Adrenal gland (tissue), 12 donors: ENCODE results near the gene PRM1. TPM values are rescaled to one million over a fixed set of nuclear protein-coding genes. Genes with fewer than 3 reads are reported as not detected.

ENCODE experiments used
- DNase-seq, 7 donors: peaks; one replicate each; pipeline ENCODE4 v3.0.0-alpha.2; 2019 to 2020
- H3K27ac ChIP-seq, 5 donors: fragments of 200-600 bp; sonication (generic) in 4 of 5; 1 replicate in 3 of 5; 2 replicates in 2 of 5; pipeline versions ENCODE4 v1.5.1 to v1.8.0; 2016 to 2020; ENCODE audit warnings: mild to moderate bottlenecking in 1 of 5
- H3K27me3 ChIP-seq: fragments of 200-600 bp; 2 replicates; pipeline ENCODE4 v1.8.0; 2021
- H3K36me3 ChIP-seq, 2 donors: fragments of 200-600 bp; replicated peaks in 1 of 2; 1 replicate in 1 of 2; 2 replicates in 1 of 2; pipeline versions ENCODE4 v1.5.1 to v1.8.0; 2018 to 2022
- H3K4me1 ChIP-seq, 2 donors: fragments of 200-600 bp; replicated peaks in 1 of 2; 1 replicate in 1 of 2; 2 replicates in 1 of 2; pipeline versions ENCODE4 v1.5.1 to v1.8.0; 2018 to 2021
- H3K4me3 ChIP-seq, 4 donors: fragments of 200-600 bp; sonication (generic) in 3 of 4; one replicate each; pipeline ENCODE4 v1.5.1; 2016 to 2018
- H3K9me3 ChIP-seq, 3 donors: fragments of 200-600 bp; sonication (generic) in 1 of 3; replicated peaks in 1 of 3; 1 replicate in 2 of 3; 2 replicates in 1 of 3; pipeline versions ENCODE4 v1.5.1 to v1.8.0; 2016 to 2021
- CTCF ChIP-seq, 6 experiments: fragments of 450-650 bp in 4 of 6; fragments of 200-600 bp in 2 of 6; sonication (generic) in 1 of 6; IDR thresholded peaks; 1 replicate in 5 of 6; 2 replicates in 1 of 6; pipeline versions ENCODE4 v1.5.1 to v1.8.0; 2016 to 2021; ENCODE audit warnings: antibody characterized with exemption in 6 of 6, mild to moderate bottlenecking in 2 of 6, moderate library complexity in 1 of 6
- POLR2A ChIP-seq, 2 donors: fragments of 450-650 bp; IDR thresholded peaks; one replicate each; pipeline ENCODE4 v1.6.1; 2017; ENCODE audit warnings: antibody characterized with exemption in 2 of 2, mild to moderate bottlenecking in 2 of 2, moderate library complexity in 1 of 2
- WGBS, 4 donors: extraction: QIAGEN DNeasy Blood & Tissue Kit in 2 of 4; methylation state at CpG; one replicate each; pipeline versions ENCODE4 v1.1.5 to v1.1.7; 2013 to 2017; 5-methylcytosine and 5-hydroxymethylcytosine counted together
- intact Hi-C, 2 donors: fragments of 100-400 bp; cut with DNase I; formaldehyde crosslinking; loops; one replicate each; pipeline versions ENCODE4 v1.14.1 to v1.15.0; 2022 to 2023
- polyA plus RNA-seq, 3 donors: library from polyadenylated mRNA; stranded (reverse); fragments of 200-250 nt in 2 of 3; fragments of 350-450 nt in 1 of 3; fragmentation: Illumina TruSeq in 1 of 3; extraction: RNeasy Lipid Tissue Mini Kit (QIAGEN cat#74804) in 1 of 3; gene quantifications; one replicate each; pipeline ENCODE4 v1.2.3, GENCODE V29; 2013 to 2014
- total RNA-seq, 9 donors: library from RNA; depleted of rRNA in 4 of 9; stranded (reverse); fragments of >200 nt in 4 of 9; fragments of 120-200 nt in 1 of 9; fragmentation: NEBNext Ultra II Directional in 1 of 9; extraction: Animal tissue kit (Norgen Biotek cat#: 25700) in 1 of 9; gene quantifications; one replicate each; pipeline versions ENCODE4 v1.1.0 to v1.2.4, GENCODE V29; 2013 to 2023
- donor health status: healthy with polysubstance abuse.
- donor health status: Bipolar disorder and iron deficiency.
- donor health status: DM: yes; HTN: yes; CAD: no.
- donor health status: DM: no; HTN: no; CAD: no.
- donor health status: DM: no; HTN: no; CAD: no.
- donor health status: DM: yes; HTN: yes; CAD: no.

PRM1 gene
- total and polyA plus RNA-seq, 12 donors = not detected

- no peak for DNase-seq
- H3K9me3 ChIP-seq = no peaks in the 10 kb centered on the region
- no peak overlapping the region for H3K27ac ChIP-seq
- peaks cover 4 to 22% of the 10 kb centered on the region in 2 donors for H3K4me1 ChIP-seq
- 72 to 93% (median 80%) methylated on average over 4 to 5 of the region's 5 CpGs for WGBS, 4 donors
- H3K4me3 ChIP-seq = no peak overlapping the region
- no peaks in the 10 kb centered on the region for H3K36me3 ChIP-seq
- intact Hi-C loops = no loop called here
- TF ChIP-seq CTCF (IDR thresholded peaks at IDR 0.05) = no peak
- TF ChIP-seq POLR2A (IDR thresholded peaks at IDR 0.05) = no peak
- no peaks in the 10 kb centered on the region for H3K27me3 ChIP-seq
These were observed 45.5 kb downstream of the PRM1 start for GRCh38 chr16:11235703-11235991.

- whole genome bisulfite sequencing, 4 donors = 85 to 92% (median 88%) methylated on average over 13 of the region's 13 CpGs
These were observed 46.0 kb downstream of the PRM1 start for GRCh38 chr16:11234884-11235702.

DNA sequence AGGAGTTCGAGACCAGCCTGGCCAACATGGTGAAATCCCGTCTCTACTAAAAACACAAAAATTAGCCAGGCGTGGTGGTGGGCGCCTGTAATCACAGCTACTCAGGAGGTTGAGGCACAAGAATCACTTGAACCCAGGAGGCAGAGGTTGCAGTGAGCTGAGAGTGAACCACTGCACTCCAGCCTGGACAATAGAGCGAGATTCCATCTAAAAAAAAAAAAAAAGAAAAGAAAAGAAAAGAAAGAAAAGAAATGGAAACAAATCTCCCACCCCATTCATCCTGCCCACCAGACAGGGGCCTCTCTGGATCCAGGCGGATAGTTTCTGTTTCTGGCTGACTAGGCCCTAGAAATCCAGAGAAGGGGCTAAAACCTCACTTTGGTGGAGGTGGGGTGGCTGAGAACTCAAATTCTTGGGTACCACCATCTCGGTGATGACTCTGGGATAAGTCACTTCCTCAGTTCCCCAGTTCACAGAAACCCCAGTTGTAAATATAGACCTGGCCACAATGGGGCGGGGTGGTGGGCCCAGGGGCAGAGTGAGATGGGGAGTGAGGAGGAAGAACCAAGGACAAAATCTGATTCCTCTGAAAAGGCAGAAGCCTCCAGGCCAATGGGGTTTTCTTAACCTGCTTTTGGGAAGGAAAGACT lies 47.3 kb downstream of the PRM1 start:
- Histone ChIP-seq H3K27me3 (no peaks in the 10 kb centered on the region), H3K4me3 (no peak overlapping the region), H3K4me1 (peaks cover 4 to 22% of the 10 kb centered on the region in 2 donors), H3K9me3 (no peaks in the 10 kb centered on the region), H3K27ac (no peak overlapping the region), H3K36me3 (no peaks in the 10 kb centered on the region)
- intact Hi-C loops = no loop called here
- DNase-seq = no peak
- 79 to 92% (median 85%) methylated on average over 8 of the region's 8 CpGs for WGBS, 4 donors
- TF ChIP-seq CTCF (IDR thresholded peaks at IDR 0.05) = no peak
- no peak for TF ChIP-seq POLR2A (IDR thresholded peaks at IDR 0.05)

More at GRCh38 chr16:11234884-11235702, 46.0 kb downstream of the PRM1 start:
- Histone ChIP-seq H3K36me3 (no peaks in the 10 kb centered on the region), H3K4me1 (peaks cover 4 to 22% of the 10 kb centered on the region in 2 donors), H3K4me3 (no peak overlapping the region), H3K9me3 (no peaks in the 10 kb centered on the region), H3K27me3 (no peaks in the 10 kb centered on the region), H3K27ac (no peak overlapping the region)
- intact Hi-C loops = no loop called here
- DNase-seq = no peak
- TF ChIP-seq POLR2A (IDR thresholded peaks at IDR 0.05) = no peak
- no peak for TF ChIP-seq CTCF (IDR thresholded peaks at IDR 0.05)

DNA sequence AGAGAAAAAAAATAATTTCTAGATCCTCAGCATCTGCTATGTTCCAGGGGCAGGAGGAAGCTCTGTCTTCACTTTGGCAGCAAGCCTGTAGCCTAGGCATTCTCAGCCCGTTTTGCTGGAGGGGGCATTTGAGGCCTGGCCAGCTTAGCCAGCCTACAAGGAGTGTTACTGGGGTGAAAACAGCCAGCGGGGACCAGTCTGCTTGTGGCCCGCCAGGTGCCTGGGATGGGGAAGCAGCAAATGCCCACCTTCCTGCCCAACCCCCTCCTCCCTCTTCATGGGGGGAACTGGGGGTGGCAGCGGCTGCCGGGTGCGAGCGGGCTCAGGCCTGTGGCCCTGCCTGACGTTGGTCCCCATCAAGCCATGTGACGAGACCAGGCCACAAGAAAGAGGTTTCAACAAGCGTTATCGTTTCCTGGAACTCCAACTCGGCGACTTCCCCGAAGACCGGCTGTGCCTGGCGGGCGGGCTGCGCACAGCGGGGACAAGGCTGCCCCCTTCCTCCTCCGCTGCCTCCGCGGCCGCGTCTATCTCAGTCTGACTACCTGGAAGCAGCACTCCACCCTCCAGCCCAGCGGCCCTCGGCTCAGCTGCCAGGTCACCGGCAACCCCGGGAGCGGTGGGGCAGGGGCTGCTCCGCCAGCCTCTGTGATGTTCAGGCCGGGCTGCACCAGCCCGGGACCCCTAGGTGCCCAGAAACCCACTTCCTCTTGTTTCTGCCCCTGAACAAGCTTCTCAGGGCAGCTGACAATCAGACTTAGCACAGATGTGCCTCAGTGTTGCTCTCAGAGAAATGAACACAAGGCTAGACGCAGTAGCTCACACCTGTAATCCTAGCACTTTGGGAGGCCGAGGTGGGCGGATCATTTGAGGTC lies 48.0 kb downstream of the PRM1 start:
- no peak overlapping the region for H3K4me3 ChIP-seq
- TF ChIP-seq POLR2A (IDR thresholded peaks at IDR 0.05) (no peak), CTCF (IDR thresholded peaks at IDR 0.05) (no peak)
- peak in 4 of 7 donors; percentile 39 to 59 (median 42) for DNase-seq
- no peaks in the 10 kb centered on the region for H3K36me3 ChIP-seq
- 58 to 76% (median 70%) methylated on average over 15 to 35 of the region's 35 CpGs for WGBS, 4 donors
- peaks cover 4 to 22% of the 10 kb centered on the region in 2 donors for H3K4me1 ChIP-seq
- H3K27ac ChIP-seq = peak overlapping the region in 2 of 5 donors; percentile 45 to 47
- H3K27me3 ChIP-seq = no peaks in the 10 kb centered on the region
- intact Hi-C loops = no loop called here
- no peaks in the 10 kb centered on the region for H3K9me3 ChIP-seq
